PC-9 (cell line): ENCODE results near the gene GFRA1. TPM values are rescaled to one million over a fixed set of nuclear protein-coding genes. Genes with fewer than 3 reads are reported as not detected.

Experiments
- BruUV-seq: library from RNA; stranded (reverse); fragments of 400-500 nt; replicated peaks from 2 replicates; lab custom pipeline; 2021; lab: Mats Ljungman, UMichigan
- CTCF ChIA-PET: fragments of 300-600 bp; sonication (Branson Sonifier 250); formaldehyde crosslinking; loops from one replicate; lab custom pipeline; 2022; ENCODE audit warnings: antibody characterized with exemption; lab: Charles Lee
- POLR2A ChIA-PET: fragments of 300-600 bp; sonication (Branson Sonifier 250); formaldehyde crosslinking; loops from one replicate; lab custom pipeline; 2022; ENCODE audit warnings: antibody characterized with exemption; ENCODE audit not compliant: unreplicated experiment; lab: Charles Lee
- DNase-seq, 2 experiments: peaks; one replicate each; pipeline versions ENCODE4 v3.0.0 to v3.0.0-alpha.2; 2015 to 2022; ENCODE audit warnings: mixed read lengths in 1 of 2
- H2AFZ ChIP-seq: fragments of 200-600 bp; sonication (generic); 2 replicates; pipeline ENCODE4 v1.8.1; 2017; ENCODE audit warnings: antibody characterized with exemption
- H3F3A ChIP-seq: fragments of 200-600 bp; sonication (generic); 2 replicates; pipeline ENCODE4 v1.8.1; 2017; ENCODE audit warnings: antibody characterized with exemption, mild to moderate bottlenecking, low read depth; ENCODE audit not compliant: insufficient read depth
- H3K27ac ChIP-seq: fragments of 200-600 bp; sonication (generic); 2 replicates; pipeline ENCODE4 v1.6.1; 2016; ENCODE audit warnings: mixed run types
- H3K27me3 ChIP-seq: fragments of 200-600 bp; sonication (generic); 2 replicates; pipeline ENCODE4 v1.6.1; 2016; ENCODE audit warnings: low read depth, mixed run types; ENCODE audit not compliant: insufficient read depth
- H3K36me3 ChIP-seq: fragments of 200-600 bp; sonication (generic); 2 replicates; pipeline ENCODE4 v1.6.1; 2016; ENCODE audit warnings: low read depth, mixed run types
- H3K4me1 ChIP-seq: fragments of 200-600 bp; sonication (generic); replicated peaks from 2 replicates; pipeline ENCODE4 v1.6.1; 2016; ENCODE audit warnings: mixed run types; ENCODE audit not compliant: insufficient read depth
- H3K4me2 ChIP-seq: fragments of 200-600 bp; sonication (generic); 2 replicates; pipeline ENCODE4 v1.6.1; 2017; ENCODE audit warnings: mixed run types
- H3K4me3 ChIP-seq: fragments of 200-600 bp; sonication (generic); 2 replicates; pipeline ENCODE4 v1.6.1; 2016; ENCODE audit warnings: mixed run types
- H3K79me2 ChIP-seq: fragments of 200-600 bp; sonication (generic); 2 replicates; pipeline ENCODE4 v1.6.1; 2017; ENCODE audit warnings: low read depth, mixed run types
- H3K9me2 ChIP-seq: fragments of 200-600 bp; sonication (generic); 2 replicates; pipeline ENCODE4 v1.8.1; 2017; ENCODE audit warnings: mild to moderate bottlenecking; ENCODE audit not compliant: insufficient read depth
- H3K9me3 ChIP-seq: fragments of 200-600 bp; sonication (generic); 2 replicates; pipeline ENCODE4 v1.8.1; 2016; ENCODE audit warnings: low read depth; ENCODE audit not compliant: insufficient read depth
- H4K20me1 ChIP-seq: fragments of 200-600 bp; sonication (generic); 2 replicates; pipeline ENCODE4 v1.8.1; 2017; ENCODE audit not compliant: insufficient read depth
- EZH2 ChIP-seq: fragments of 200-600 bp; sonication (generic); IDR thresholded peaks from 2 replicates; pipeline ENCODE4 v1.8.0; 2017; ENCODE audit warnings: antibody characterized with exemption, low read depth
- intact Hi-C: fragments of 100-400 bp; cut with micrococcal nuclease; formaldehyde crosslinking; loops from one replicate; pipeline ENCODE4 v1.10.0; 2022; ENCODE audit not compliant: unreplicated experiment
- total RNA-seq: library from RNA; stranded (reverse); gene quantifications from 2 replicates; pipeline ENCODE4 v1.2.3, GENCODE V29; 2021
- TF ChIP-seq, protein P1 (sequence below): fragments of 200-600 bp; sonication (generic); conservative IDR thresholded peaks from 2 replicates; pipeline ENCODE4 v1.6.1; 2017; ENCODE audit warnings: mixed run types, antibody characterized with exemption, mild to moderate bottlenecking, moderate library complexity

GFRA1 gene
- total RNA-seq, 1 experiment from 2014 or later = 0.11 TPM

DNA sequence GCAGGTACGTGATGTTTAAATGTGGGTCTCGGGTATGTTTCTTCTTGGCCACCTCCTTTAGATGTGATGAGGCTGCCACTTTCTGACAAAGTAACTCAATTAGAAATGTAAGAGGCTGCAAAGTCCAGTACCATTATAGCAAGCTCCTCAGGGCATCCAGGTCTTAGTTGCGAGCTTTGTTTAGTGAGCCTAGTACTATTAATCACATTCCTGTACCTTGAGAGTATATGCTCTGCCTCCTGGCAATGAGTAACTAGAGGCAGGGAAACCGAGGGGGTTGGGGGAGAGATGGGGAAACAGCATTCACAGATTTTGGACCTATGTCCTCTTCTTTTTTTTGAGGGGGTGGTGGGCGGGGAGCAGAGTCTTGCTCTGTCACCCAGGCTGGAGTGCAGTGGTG is 131.8 kb downstream of the GFRA1 start:
- Histone ChIP-seq H3K36me3 (no peaks in the 10 kb centered on the region), H3K4me2 (no peak overlapping the region), H2AFZ (no peak overlapping the region), H3K27ac (no peak overlapping the region), H3K27me3 (no peaks in the 10 kb centered on the region; the same call in 1 of the 2 replicates), H4K20me1 (no peaks in the 10 kb centered on the region), H3K79me2 (no peaks in the 10 kb centered on the region), H3K9me3 (no peaks in the 10 kb centered on the region), H3K9me2 (no peaks in the 10 kb centered on the region), H3K4me1 (no peaks in the 10 kb centered on the region), H3K4me3 (no peak overlapping the region), H3F3A (no peaks in the 10 kb centered on the region)
- TF ChIP-seq, protein P1, sequence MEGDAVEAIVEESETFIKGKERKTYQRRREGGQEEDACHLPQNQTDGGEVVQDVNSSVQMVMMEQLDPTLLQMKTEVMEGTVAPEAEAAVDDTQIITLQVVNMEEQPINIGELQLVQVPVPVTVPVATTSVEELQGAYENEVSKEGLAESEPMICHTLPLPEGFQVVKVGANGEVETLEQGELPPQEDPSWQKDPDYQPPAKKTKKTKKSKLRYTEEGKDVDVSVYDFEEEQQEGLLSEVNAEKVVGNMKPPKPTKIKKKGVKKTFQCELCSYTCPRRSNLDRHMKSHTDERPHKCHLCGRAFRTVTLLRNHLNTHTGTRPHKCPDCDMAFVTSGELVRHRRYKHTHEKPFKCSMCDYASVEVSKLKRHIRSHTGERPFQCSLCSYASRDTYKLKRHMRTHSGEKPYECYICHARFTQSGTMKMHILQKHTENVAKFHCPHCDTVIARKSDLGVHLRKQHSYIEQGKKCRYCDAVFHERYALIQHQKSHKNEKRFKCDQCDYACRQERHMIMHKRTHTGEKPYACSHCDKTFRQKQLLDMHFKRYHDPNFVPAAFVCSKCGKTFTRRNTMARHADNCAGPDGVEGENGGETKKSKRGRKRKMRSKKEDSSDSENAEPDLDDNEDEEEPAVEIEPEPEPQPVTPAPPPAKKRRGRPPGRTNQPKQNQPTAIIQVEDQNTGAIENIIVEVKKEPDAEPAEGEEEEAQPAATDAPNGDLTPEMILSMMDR = no peak
- no peak for TF ChIP-seq EZH2
- POLR2A ChIA-PET = no interaction called here
- CTCF ChIA-PET = no interaction called here
- intact Hi-C loops = loop anchor here (5.0 kb wide), 1 partner anchor 191 kb away; no protein-coding TSS in a partner anchor
- DNase-seq = no peak
- BruUV-seq = no TSS peak

DNA sequence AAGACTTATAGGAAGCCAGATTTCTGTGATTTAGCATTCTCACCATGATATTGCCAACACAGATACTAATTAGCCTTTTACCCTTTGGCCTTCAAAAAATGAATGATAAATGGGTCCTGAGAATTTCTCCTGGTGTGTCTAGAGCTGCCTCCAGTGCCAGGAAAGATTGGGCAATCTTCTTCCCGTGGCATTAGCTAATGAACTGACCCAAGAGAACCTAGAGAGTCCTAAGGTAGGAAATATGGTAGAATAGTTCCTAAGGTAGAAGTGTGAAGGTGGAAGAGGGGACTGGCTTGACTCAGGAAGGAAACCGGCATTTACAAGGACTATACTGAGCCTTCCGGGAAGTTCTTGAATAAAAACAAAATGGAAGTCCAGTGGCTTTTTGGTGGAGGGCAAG is 133.1 kb downstream of the GFRA1 start:
- no peaks in the 10 kb centered on the region for H3K36me3 ChIP-seq
- no peaks in the 10 kb centered on the region for H3K79me2 ChIP-seq
- no peak for DNase-seq
- H3F3A ChIP-seq = no peaks in the 10 kb centered on the region
- H3K4me3 ChIP-seq = no peak overlapping the region
- POLR2A ChIA-PET = no interaction called here
- no peak for TF ChIP-seq EZH2
- H4K20me1 ChIP-seq = no peaks in the 10 kb centered on the region
- H3K4me1 ChIP-seq = no peaks in the 10 kb centered on the region
- H3K9me2 ChIP-seq = no peaks in the 10 kb centered on the region
- intact Hi-C loops = loop anchor here (5.0 kb wide), 1 partner anchor 192 kb away; no protein-coding TSS in a partner anchor
- no peak overlapping the region for H3K4me2 ChIP-seq
- BruUV-seq = no TSS peak
- H3K27ac ChIP-seq = no peak overlapping the region
- H2AFZ ChIP-seq = no peak overlapping the region
- CTCF ChIA-PET = no interaction called here
- no peaks in the 10 kb centered on the region for H3K9me3 ChIP-seq
- no peaks in the 10 kb centered on the region; the same call in 1 of the 2 replicates for H3K27me3 ChIP-seq

DNA sequence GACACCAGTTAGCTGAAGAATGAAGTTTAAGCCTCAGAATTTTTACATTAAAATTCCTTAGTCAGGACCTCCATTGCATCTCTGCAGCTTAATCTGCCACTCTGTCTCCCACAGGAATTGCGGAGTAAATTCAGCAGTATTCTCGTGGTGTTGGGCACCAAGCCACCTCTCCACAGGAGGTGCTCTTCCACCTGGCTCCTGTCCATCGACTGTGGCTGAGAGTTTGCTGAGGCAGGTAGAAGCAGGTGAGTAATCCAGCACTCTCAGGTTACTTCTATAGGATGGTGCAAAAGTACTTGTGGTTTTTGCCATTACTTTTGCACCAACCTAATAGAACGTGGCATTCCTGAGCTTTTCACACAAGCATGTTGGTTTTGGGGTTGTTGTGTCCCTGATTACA is 134.1 kb downstream of the GFRA1 start:
- intact Hi-C loops = no loop called here
- no peaks in the 10 kb centered on the region; the same call in 1 of the 2 replicates for H3K27me3 ChIP-seq
- TF ChIP-seq, protein P1 = no peak
- no peak for TF ChIP-seq EZH2
- no TSS peak for BruUV-seq
- no peaks in the 10 kb centered on the region for H3F3A ChIP-seq
- DNase-seq = no peak
- H3K4me2 ChIP-seq = no peak overlapping the region
- POLR2A ChIA-PET = no interaction called here
- H3K4me3 ChIP-seq = no peak overlapping the region
- no peak overlapping the region for H2AFZ ChIP-seq
- H3K9me3 ChIP-seq = no peaks in the 10 kb centered on the region
- CTCF ChIA-PET = no interaction called here
- H3K27ac ChIP-seq = no peak overlapping the region
- H3K79me2 ChIP-seq = no peaks in the 10 kb centered on the region
- H3K36me3 ChIP-seq = no peaks in the 10 kb centered on the region
- H4K20me1 ChIP-seq = no peaks in the 10 kb centered on the region
- no peaks in the 10 kb centered on the region for H3K4me1 ChIP-seq
- no peaks in the 10 kb centered on the region for H3K9me2 ChIP-seq

DNA sequence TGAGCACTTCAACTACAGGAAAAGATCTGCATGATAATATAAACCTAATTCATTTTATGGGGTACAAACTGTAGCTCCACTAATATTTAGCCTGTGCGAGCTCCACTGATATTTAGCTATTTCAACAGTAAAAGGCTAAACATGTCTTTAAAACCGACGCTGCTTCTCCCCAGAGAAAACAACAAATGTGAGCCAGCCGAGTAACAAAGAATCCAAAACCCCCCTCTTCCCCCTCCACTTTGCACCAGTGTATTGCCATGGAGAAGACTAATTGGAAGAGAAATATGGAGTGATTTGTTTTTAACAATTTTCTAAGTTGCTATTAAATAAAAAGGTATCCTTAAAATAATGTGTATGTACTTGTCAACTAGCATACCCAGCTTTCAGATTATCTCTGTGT is 136.7 kb downstream of the GFRA1 start:
- DNase-seq = no peak
- H3K36me3 ChIP-seq = no peaks in the 10 kb centered on the region
- no peak overlapping the region for H2AFZ ChIP-seq
- TF ChIP-seq, protein P1 = no peak
- no peak for TF ChIP-seq EZH2
- ChIA-PET CTCF (no interaction called here), POLR2A (no interaction called here)
- H3K4me1 ChIP-seq = no peaks in the 10 kb centered on the region
- BruUV-seq = no TSS peak
- H3F3A ChIP-seq = no peaks in the 10 kb centered on the region
- no peak overlapping the region for H3K27ac ChIP-seq
- no peak overlapping the region for H3K4me3 ChIP-seq
- no peaks in the 10 kb centered on the region for H3K9me3 ChIP-seq
- no peaks in the 10 kb centered on the region for H3K9me2 ChIP-seq
- no peak overlapping the region for H3K4me2 ChIP-seq
- no peaks in the 10 kb centered on the region for H4K20me1 ChIP-seq
- no peaks in the 10 kb centered on the region for H3K79me2 ChIP-seq
- intact Hi-C loops = no loop called here
- H3K27me3 ChIP-seq = no peaks in the 10 kb centered on the region; the same call in 1 of the 2 replicates
